ENCODE measurements around the gene ATP5F1D. TPM values are rescaled to one million over a fixed set of nuclear protein-coding genes. Genes with fewer than 3 reads are reported as not detected.

ATP5F1D gene
- total and polyA plus RNA-seq, 2 of the 13 experiments (the other 11 are each of a cell fraction or from before 2014, with no cell fraction given): 39.4 to 78.7 TPM

DNA sequence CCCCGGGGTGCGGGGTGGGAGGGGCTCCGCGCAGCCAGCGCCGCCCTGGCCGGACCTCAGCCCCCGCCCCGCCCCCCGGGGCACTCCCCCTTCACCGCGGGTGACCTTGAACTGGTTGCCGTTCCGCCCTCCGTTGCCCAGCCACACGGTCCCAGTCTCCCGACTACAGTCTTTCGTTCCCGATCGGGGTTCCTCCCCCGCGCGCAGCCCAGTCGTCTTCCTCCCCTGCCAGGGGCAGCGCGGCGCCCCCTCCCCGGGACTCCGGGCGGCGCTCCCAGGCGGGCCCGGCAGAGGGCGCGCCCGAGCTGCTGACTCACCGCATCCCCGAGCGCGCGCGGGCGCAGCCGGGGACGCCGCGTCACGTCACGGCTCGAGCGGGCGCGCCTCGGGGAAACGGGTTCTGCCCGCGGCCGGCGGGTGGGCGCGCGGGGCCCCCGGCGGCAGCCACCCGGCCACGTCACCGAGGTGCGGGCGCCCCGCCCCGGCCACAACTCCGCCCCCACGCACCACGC is 7.3 kb downstream of the ATP5F1D start (continued):
- TF ChIP-seq, protein P1, sequence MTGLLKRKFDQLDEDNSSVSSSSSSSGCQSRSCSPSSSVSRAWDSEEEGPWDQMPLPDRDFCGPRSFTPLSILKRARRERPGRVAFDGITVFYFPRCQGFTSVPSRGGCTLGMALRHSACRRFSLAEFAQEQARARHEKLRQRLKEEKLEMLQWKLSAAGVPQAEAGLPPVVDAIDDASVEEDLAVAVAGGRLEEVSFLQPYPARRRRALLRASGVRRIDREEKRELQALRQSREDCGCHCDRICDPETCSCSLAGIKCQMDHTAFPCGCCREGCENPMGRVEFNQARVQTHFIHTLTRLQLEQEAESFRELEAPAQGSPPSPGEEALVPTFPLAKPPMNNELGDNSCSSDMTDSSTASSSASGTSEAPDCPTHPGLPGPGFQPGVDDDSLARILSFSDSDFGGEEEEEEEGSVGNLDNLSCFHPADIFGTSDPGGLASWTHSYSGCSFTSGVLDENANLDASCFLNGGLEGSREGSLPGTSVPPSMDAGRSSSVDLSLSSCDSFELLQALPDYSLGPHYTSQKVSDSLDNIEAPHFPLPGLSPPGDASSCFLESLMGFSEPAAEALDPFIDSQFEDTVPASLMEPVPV (CRISPR knock-in tag; IDR thresholded peaks at IDR 0.05): no peak
- TF ChIP-seq, protein P2, sequence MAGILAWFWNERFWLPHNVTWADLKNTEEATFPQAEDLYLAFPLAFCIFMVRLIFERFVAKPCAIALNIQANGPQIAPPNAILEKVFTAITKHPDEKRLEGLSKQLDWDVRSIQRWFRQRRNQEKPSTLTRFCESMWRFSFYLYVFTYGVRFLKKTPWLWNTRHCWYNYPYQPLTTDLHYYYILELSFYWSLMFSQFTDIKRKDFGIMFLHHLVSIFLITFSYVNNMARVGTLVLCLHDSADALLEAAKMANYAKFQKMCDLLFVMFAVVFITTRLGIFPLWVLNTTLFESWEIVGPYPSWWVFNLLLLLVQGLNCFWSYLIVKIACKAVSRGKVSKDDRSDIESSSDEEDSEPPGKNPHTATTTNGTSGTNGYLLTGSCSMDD (CRISPR knock-in tag; IDR thresholded peaks at IDR 0.05): no peak
- peak; percentile 30; the same call in 1 of the 2 replicates for TF ChIP-seq SP4 (CRISPR knock-in tag; IDR thresholded peaks at IDR 0.05)
- TF ChIP-seq, protein P3, sequence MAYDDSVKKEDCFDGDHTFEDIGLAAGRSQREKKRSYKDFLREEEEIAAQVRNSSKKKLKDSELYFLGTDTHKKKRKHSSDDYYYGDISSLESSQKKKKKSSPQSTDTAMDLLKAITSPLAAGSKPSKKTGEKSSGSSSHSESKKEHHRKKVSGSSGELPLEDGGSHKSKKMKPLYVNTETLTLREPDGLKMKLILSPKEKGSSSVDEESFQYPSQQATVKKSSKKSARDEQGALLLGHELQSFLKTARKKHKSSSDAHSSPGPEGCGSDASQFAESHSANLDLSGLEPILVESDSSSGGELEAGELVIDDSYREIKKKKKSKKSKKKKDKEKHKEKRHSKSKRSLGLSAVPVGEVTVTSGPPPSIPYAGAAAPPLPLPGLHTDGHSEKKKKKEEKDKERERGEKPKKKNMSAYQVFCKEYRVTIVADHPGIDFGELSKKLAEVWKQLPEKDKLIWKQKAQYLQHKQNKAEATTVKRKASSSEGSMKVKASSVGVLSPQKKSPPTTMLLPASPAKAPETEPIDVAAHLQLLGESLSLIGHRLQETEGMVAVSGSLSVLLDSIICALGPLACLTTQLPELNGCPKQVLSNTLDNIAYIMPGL (CRISPR knock-in tag; IDR thresholded peaks at IDR 0.05; ENCODE audit: borderline replicate concordance in 1 of 2, low read depth in 1 of 2): peak in 1 of 2 experiments; percentile 13; a peak in 1 of 4 replicates
- TF ChIP-seq KAT2B (IDR thresholded peaks at IDR 0.05; ENCODE audit: borderline replicate concordance, low read depth, low read length): no peak
- no peak for TF ChIP-seq ZBTB7B (CRISPR knock-in tag; IDR thresholded peaks at IDR 0.05)
- TF ChIP-seq, protein P4, sequence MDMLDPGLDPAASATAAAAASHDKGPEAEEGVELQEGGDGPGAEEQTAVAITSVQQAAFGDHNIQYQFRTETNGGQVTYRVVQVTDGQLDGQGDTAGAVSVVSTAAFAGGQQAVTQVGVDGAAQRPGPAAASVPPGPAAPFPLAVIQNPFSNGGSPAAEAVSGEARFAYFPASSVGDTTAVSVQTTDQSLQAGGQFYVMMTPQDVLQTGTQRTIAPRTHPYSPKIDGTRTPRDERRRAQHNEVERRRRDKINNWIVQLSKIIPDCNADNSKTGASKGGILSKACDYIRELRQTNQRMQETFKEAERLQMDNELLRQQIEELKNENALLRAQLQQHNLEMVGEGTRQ (IDR thresholded peaks at IDR 0.05; ENCODE audit: low read depth, low read length): no peak
- TF ChIP-seq, protein P4 (CRISPR knock-in tag; IDR thresholded peaks at IDR 0.05; ENCODE audit: borderline replicate concordance): no peak
- TF ChIP-seq, protein P5, sequence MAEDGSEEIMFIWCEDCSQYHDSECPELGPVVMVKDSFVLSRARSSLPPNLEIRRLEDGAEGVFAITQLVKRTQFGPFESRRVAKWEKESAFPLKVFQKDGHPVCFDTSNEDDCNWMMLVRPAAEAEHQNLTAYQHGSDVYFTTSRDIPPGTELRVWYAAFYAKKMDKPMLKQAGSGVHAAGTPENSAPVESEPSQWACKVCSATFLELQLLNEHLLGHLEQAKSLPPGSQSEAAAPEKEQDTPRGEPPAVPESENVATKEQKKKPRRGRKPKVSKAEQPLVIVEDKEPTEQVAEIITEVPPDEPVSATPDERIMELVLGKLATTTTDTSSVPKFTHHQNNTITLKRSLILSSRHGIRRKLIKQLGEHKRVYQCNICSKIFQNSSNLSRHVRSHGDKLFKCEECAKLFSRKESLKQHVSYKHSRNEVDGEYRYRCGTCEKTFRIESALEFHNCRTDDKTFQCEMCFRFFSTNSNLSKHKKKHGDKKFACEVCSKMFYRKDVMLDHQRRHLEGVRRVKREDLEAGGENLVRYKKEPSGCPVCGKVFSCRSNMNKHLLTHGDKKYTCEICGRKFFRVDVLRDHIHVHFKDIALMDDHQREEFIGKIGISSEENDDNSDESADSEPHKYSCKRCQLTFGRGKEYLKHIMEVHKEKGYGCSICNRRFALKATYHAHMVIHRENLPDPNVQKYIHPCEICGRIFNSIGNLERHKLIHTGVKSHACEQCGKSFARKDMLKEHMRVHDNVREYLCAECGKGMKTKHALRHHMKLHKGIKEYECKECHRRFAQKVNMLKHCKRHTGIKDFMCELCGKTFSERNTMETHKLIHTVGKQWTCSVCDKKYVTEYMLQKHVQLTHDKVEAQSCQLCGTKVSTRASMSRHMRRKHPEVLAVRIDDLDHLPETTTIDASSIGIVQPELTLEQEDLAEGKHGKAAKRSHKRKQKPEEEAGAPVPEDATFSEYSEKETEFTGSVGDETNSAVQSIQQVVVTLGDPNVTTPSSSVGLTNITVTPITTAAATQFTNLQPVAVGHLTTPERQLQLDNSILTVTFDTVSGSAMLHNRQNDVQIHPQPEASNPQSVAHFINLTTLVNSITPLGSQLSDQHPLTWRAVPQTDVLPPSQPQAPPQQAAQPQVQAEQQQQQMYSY (CRISPR knock-in tag; IDR thresholded peaks at IDR 0.05): no peak
- TF ChIP-seq NFE2L1 (CRISPR knock-in tag; IDR thresholded peaks at IDR 0.05; ENCODE audit: borderline replicate concordance): no peak
- TF ChIP-seq, protein P6, sequence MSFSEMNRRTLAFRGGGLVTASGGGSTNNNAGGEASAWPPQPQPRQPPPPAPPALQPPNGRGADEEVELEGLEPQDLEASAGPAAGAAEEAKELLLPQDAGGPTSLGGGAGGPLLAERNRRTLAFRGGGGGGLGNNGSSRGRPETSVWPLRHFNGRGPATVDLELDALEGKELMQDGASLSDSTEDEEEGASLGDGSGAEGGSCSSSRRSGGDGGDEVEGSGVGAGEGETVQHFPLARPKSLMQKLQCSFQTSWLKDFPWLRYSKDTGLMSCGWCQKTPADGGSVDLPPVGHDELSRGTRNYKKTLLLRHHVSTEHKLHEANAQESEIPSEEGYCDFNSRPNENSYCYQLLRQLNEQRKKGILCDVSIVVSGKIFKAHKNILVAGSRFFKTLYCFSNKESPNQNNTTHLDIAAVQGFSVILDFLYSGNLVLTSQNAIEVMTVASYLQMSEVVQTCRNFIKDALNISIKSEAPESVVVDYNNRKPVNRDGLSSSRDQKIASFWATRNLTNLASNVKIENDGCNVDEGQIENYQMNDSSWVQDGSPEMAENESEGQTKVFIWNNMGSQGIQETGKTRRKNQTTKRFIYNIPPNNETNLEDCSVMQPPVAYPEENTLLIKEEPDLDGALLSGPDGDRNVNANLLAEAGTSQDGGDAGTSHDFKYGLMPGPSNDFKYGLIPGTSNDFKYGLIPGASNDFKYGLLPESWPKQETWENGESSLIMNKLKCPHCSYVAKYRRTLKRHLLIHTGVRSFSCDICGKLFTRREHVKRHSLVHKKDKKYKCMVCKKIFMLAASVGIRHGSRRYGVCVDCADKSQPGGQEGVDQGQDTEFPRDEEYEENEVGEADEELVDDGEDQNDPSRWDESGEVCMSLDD (CRISPR knock-in tag; IDR thresholded peaks at IDR 0.05; ENCODE audit: borderline replicate concordance): no peak
- no peak for TF ChIP-seq JUNB (CRISPR knock-in tag; IDR thresholded peaks at IDR 0.05; ENCODE audit: borderline replicate concordance)
- TF ChIP-seq ZNF317 (CRISPR knock-in tag; IDR thresholded peaks at IDR 0.05): no peak
- peak; percentile 34; the same call in 1 of the 2 replicates for TF ChIP-seq ARNT2 (CRISPR knock-in tag; IDR thresholded peaks at IDR 0.05; ENCODE audit: low read depth)
- no peak for TF ChIP-seq FOXP1 (IDR thresholded peaks at IDR 0.05)
- TF ChIP-seq FOXP1 (CRISPR knock-in tag; IDR thresholded peaks at IDR 0.05): no peak

Data from HepG2 (cell line).